SK-N-SH treated with all-trans-retinoic acid at 6 μM for 48 hours (cell line): ENCODE measurements around the gene ANKRD39.

ENCODE experiments used
- ARNTL ChIP-seq: fragments of 450-650 bp; formaldehyde crosslinking; IDR thresholded peaks from 2 replicates; pipeline ENCODE4 v1.5.0; 2020; ENCODE audit warnings: low read depth, mild to moderate bottlenecking, moderate library complexity, borderline replicate concordance
- GLIS3 ChIP-seq: fragments of 250-450 bp; sonication (Bioruptor Pico); IDR thresholded peaks from 2 replicates; pipeline ENCODE4 v1.5.0; 2020; ENCODE audit warnings: mild to moderate bottlenecking, moderate library complexity
- ZFP30 ChIP-seq: fragments of 450-650 bp; formaldehyde crosslinking; IDR thresholded peaks from 2 replicates; pipeline ENCODE4 v1.5.0; 2022; ENCODE audit warnings: mild to moderate bottlenecking, moderate library complexity

GRCh38 chr2:96866149-96866548 is 8.3 kb upstream of the ANKRD39 start:
- TF ChIP-seq GLIS3 (CRISPR knock-in tag) (no peak), ZFP30 (no peak), ARNTL (CRISPR knock-in tag) (no peak)
